Stimulated activated CD4-positive, alpha-beta T cell treated with anti-CD3 and anti-CD28 coated beads, Interleukin-1b, Interleukin-23, amount 100 ng/mL, for 48 hours (primary cell): Measurements from ENCODE around the gene MYOG.

Experiments
- DNase-seq: peaks from one replicate; pipeline ENCODE4 v3.0.0-alpha.2; 2020

Gene MYOG

DNA sequence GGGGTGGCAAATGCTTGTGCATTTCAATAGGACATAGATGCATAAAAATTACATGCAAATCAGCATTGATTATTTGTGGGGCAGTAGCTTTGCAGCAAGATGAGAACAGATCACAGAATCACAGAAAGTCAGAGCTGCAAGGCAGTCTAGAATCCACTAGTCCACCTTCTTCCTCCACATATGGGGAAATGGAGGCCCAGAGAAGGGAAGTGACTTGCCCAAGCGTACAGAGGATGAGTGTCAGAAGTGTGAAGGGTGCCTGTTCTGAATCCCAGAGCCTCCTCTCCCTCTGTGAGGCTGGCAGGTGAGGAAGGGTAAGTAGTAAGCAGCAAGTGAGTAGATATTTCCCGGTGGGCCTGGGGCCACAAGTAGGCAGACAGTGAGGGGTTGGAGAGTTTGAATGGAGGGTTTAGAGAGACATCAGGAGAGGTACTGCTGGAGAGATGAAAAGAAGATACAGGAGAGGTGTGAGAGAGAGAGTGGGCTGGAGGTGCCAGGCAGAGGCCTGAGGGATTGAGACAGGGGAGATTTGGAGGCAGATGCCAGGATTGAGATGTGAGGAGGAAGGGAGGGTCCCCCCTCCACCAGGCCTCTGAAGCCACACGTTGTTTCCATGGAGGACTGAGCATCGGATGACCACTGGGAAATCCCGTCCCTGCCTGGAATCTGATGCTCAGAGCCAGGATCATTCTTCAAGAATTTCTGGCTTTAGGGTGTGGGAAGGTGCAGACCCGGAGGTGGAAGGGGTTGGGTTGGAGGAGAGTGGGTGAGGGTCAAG, 4.8 kb upstream of the MYOG start:
- no peak for DNase-seq

DNA sequence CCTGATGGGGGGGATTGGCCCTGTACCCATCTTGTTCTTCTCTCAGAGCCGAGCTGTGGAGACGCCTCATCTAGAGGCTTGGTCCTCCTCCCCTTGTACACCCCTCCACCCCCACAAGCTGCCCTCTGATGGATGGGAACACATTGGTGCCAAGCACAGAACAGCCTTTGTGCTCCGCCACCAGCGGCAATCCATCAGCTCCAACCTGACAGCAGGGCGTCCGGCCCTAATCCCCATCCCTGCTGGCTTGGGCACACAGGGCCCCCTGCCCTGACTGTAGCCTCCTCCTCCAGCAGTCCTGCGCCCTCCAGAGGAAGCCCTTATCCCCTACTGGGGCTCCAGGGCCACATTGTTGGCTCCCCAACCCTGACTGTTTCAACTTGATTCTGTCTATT, 3.8 kb upstream of the MYOG start:
- DNase-seq, result no peak

DNA sequence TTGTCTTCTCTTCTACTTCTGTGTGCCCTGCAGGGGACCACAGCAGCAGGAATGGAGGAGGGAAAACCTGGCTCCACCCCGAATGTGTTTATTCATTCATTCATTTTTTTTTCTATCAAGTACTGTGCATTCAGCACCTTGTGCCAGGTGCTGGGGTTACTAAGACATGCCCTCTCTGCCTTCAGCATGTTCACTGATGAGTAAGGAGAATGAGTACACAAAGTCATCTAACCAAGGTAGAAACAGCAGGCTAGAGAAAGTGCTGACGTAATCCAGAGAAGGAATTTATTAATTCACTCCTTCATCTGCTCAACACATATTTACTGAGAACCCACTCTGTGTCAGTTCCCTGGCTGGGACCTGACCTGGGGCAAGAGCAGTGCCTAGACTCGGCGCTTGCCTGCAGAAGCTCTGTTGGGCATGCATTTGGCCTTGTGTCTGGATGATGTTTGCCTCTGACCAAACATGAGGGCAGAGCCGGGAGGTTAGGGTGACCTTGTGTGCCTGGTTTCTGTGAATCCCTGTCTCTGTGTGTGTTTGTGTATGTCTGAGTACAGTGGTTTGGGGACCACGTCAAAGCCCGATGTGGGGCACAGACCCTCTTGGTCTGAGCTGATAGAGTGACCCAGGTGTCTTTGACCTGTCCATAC, 3.3 kb upstream of the MYOG start:
- DNase-seq, result no peak

DNA sequence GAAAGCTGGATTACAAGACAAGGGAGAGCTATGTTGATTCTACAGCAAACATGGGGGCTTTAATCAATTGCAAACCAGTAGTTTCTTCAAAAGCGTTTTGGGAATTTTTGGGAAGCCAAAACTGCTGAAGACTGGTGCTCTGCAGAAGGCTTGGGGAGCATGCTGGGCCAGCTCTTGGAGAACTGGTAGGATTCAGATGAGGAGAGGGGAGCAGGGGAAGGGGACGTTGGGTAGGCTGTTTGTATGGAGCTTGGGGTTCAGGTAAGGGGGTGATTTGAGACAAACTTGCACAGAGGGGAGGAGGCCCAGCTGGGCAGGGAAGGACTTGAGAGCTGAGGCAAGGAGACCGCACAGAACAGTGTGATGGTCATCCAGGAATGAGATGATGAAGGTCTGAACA, 2.6 kb upstream of the MYOG start:
- no peak for DNase-seq

DNA sequence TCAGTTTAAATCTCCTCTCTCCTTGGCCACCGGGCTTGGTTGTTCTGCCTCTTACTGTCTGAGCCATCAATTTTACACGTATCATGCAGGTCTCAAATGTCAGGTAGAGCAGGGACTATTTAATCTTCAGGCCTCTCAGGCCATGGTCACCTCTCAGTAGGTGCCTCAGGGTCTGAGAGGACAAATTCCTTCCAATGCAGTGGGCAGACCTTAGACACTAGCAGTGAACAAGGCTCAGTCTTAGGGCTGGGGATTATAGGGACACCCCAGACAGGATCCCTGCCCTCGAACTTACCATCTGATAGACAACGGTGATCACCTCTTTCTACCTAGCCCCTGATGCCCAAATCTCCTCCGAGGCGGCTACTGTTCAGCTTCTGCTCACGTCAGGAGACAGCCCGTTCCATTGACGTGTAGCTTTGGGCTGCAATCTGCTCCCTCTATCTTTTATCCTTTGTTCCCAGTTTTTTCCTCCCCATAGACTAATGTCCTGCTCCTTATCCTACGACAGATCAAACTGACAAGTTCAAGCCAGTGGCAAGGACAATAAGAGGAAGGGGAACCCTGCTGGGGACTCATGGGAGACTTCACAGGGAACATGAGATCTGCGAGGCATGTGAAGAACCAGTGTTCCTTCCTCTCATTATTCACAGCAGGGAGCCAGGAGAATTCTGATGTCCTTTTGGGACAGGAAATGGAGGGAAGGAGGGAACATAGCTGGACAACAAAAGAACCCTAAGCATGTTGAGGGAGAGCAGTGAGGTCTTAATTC, 1.4 kb upstream of the MYOG start:
- no peak for DNase-seq

DNA sequence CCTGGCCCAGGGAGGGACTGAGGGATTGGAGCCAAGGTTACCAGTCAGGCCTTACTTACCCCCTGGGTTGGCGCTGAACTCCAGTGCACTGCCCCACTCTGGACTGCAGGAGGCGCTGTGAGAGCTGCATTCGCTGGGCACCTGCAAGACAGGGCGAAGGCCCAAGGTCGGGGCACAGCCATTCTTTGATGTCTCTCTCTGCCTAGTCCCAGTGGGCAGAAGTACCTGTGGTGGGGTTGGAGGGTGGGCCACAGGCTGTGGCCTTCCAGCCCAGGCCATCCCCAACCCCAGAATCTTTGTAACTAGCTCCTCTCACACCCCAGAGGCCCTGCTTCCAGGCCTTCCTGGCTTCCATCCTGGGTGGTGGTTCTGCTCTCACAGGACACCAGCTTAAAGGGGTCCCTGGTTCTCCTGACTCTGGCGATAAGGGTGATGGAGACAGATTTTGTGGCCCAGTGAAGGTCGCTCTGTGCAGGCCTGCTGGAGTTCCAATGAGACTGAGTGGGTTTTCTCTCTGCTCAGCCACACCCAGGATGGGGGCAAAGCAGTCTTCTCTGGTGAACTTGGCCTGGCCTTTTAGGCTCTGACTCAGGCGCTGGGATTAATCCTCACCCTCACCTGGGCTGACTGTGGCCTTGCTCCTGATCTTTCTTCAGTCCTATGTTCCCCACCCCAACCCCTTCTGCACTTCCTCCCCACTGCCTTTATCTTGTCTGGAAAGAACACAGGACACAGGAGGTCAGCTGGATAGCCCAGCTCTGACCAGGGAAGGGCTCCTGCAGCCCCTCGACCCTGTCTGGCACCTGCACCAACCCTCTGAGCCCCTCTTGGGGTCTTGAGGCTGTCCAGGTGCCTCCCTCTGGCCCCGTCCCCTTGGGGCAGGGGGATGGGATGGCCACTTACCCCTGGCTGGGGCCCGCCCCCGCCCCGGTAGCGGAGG, 954 bp downstream of the MYOG start:
- peak; percentile 42 for DNase-seq

DNA sequence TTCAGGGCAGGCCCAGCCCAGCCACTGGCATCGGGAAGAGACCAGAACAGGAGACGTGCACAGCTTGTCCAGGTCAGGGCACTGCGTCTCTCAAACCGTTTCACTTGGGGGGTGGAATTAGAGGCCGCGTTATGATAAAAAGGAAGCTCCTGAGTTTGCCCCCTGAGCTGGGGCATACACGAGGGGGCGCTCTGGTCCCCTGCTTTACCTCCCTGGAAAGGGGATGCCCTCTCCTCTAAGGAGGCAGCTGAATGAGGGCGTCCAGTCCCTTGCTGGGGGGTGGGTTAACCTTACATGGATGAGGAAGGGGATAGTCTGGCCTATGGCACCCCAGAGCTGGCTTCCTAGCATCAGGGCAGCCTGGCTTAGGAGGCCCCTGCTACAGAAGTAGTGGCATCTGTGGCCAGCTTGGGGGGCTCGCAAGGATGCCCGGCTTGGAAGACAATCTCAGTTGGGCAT, 2.3 kb downstream of the MYOG start:
- no peak for DNase-seq

DNA sequence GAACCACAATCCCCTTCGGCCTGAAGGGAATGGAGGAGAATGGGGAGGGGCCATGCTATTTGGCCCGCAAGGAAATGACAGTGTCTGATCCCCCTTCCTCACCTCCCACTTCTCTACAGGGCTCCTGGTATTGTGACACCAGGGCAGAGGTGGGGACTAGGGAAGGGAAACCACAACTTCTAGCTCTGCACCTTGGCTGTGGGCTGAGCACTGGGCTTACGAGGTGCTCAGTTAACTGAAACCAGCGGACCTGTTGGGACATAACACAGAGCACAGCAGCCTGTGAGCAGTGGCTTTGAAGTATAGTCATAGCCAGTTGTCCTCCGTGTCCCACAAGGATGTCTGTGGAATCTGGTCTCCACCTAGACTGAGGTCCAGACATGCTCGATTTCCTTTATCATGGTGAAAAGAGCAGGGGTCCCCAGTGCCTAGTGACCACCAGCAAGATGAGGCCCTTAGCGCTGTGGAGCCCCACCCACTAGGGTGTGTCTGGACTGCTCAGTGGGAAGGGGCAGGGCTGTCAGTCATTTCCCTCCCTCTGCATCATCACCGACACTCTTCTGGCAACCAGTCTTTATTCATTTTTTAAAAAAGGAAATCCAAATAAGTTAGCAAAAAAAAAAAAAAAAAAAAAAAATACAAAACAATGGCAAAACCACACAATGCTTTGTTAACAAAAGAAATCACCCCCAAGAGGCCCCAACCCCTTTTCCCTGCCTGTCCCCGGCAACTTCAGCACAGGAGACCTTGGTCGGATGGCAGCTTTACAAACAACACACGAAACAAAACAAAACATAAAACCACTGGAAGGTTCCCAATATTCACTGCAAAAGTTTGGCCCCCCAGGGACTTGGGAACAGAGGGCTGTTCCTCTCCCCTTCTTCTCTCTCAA, 3.0 kb downstream of the MYOG start:
- no peak for DNase-seq

DNA sequence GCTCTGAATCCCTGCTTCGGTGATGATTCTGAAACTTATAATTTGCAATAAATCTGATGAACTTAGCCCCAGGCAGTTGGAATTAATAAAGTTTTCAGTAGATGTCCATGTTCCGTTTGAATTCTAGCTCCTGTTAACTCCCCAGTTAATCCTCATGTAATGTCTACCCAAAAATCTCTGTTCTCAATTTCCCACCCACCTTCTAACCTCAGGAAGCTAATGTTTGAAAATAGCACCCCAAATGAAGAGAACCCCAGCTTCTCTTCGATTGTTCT, 3.6 kb downstream of the MYOG start:
- DNase-seq, result no peak

DNA sequence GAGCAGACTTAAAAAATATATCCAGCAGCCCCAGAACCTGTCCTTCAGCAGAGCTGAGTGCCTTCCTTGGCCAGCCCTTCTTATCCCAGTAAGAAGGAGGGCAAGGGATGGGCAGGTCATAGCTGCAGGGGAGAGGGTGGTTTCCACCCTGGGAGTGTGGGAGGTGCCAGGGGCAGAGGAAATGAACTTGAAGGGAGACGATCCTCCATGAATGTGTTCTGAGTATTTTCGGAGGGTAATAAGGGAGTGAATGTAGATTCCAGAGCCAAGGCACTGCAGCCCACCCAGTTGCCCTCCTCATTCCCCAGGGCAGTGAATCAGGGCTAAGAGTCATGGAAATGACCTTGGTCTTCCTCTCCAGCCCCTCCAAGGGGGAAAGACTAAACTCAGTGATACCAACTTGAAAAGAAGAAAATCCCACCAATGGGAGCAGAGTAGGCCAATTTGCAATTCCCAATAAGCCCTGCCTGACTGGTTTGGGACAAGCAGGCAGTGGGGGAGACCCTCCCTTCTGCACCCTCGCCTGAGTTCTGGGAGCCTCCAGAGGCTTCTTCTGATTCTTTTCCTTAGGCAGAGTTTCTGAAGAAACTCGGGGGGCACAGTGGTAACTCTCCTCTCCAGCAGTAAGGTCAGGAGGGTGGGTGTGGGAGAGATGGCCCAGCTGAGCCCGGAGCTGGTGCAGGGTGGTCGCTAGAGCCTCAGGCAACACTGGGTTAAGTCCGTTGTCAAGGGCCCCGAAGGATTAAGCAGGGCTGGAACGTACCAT, 4.2 kb downstream of the MYOG start:
- DNase-seq, result no peak

DNA sequence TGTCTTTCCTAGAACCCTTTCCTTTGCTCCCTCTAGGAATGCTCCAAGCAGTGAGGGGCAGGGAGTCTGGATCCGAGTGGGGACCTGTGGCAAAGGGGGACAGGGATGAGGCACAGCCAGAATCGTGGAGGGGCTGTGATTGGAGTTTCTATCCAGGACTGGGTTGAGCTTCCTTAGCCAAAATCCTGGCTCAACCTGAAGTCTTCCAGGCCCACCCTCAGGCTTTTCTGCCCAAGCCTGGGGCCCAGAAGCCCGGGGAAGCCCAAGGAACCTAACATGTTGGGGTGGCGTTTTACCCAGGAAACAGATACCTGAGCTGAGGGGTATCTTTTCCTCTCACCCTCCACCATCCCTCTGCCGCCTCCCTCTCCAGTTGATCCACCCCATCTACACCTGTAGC, 5.4 kb downstream of the MYOG start:
- DNase-seq, result no peak

DNA sequence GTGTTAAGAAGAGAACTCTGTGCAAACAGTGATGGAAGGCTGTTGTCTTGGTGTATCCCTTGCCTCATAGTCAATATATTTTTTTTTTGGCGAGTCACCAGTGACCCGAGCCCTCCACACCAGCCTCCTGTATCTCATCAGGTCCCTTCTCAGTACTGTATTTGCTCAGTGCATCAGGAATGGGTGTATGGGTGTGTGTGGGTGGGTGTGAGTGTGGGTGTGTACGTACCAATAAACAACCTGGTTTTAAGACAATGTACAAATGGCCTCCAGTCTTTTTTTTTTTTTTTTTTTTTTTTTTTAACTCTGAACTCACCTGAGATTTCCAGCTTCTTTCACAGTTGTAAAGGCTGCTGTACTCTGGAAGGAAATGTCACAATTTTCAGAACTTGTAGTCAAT, 7.3 kb downstream of the MYOG start:
- no peak for DNase-seq

DNA sequence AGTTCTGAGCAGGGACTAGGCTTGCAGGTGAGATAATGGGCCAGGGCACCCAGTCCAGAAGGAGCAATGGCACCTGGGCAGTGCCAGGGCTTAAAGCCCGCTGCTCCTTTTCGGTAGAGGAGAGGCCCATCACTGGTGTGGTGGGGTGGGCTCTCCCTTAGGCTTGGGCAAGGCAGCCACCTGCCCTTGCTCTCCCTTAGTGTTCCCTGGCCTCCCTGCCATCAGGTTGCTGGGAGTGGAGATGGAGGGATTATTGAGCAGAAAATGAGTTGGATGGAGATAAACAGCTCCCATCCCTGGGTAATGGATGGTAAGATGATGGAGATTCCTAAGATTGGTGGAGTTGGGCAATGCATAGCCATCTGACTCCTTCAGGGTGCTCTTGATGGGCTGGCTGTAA, 7.9 kb downstream of the MYOG start:
- no peak for DNase-seq

DNA sequence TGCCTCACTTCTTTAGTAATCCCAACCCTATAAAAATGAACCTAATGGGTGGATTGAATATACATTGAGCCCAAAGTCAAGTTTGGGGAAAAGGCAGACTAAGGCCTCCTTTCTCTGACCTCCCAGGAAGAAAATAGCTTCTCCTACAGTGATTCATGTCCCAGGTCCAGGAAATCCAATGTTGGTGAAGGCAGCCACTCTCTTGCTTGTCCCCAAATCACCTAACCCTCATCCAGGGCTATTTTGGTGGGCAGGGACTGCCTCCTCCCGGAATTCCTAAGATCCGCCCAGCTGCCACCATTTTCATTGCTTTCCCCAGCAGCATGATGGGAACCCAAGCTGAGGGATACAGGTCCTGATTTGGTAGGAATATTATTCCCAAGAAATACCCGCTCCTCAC, 8.4 kb downstream of the MYOG start:
- no peak for DNase-seq

DNA sequence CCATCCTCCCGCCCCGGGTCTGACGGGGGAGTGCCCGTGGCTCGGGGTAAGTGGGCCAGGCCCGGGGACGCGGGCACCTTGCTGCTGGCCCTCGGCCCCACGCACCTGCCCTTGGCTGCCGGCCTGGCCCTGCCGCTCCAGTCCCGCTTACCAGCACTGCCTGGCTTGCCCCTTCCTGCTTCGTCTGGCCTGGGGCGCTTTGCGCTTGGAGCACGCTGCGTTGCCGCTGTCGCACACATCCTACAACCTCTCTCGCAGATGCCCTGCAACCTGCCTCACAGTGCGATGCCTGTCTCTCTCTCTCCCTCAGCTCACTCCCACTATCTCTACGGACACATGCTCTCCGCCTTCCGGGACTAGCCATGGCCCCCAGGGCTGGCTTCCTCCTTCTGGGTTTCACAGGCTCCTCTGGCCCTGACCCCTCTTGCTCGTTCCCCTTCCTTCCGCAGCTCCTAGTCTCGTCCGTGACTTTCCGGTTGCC, 9.7 kb downstream of the MYOG start:
- DNase-seq, result no peak

DNA sequence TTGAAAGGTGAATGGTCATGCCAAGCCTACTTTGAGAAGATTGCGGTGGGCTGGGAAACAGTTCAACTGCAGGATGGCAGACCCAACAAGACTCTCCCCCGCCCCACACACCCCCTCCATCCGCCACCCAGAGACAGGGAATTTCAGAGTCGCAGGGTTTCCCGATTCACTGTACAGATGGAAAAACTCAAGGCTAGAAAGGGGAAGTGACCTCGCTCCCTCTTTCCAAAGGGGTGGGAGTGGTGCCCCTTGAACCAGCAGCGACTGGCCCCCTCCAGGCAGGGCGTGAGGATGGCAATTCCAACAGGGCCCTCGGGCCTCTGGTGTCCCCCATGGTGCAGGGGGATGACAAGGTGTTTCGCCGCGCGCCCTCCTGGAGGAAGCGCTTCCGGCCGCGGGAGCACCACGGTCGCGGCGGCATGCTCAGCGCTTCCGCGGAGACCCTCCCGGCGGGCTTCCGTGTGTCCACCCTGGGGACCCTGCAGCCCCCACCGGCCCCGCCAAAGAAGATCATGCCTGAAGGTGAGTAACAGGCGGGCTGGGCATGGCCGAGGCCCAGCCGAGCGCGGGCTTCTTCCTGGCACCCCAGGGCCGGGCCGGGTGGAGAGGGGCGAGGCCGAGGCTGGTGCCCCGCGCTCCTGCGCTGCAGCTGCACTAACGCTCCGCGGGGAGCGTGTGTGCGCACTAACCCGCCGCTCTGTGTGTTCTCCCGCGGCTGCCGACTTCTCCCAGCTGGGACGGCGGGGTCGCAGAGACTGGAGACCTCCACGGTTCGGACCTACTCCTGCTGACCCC, 10.4 kb downstream of the MYOG start:
- DNase-seq, result no peak

DNA sequence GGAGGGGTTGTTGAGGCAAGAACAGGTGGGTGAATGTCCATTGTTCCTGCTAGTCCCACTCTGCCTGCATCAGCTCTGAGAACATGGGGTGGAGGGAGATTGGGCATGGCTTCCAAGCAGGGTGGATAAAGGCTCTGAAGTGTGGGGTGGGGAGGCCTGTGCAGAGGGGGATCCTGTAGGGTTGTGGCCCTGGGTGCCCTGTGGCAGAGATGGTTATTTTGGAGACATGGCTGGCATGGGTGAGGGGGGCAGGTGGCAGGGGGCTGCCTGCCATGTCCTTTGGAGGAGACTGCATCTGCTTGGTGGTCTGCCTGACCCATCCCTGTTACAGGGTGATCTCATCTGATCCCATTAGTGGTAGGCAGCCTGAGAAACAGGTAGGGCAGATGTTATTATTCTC, 11.2 kb downstream of the MYOG start:
- DNase-seq, result no peak

DNA sequence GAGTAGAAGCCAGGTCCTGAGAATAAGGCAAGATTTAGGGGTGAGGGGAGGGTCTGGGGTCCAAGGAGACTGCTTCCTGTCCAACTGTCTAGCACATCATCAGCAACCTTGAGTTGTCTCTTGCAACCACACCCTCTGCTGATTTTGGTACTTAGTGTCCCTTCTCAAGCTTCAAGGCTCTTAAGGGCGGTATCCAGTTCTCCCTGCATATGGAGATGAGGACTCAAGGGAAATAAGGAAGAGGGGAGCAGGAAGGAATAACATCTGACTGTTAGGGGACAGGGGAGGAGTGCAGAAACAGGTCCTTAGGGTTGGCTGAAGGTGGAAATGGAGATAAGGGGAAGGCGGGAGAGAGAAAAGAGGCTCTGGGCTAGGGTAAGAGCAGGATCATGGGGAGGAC, 12.3 kb downstream of the MYOG start:
- no peak for DNase-seq

DNA sequence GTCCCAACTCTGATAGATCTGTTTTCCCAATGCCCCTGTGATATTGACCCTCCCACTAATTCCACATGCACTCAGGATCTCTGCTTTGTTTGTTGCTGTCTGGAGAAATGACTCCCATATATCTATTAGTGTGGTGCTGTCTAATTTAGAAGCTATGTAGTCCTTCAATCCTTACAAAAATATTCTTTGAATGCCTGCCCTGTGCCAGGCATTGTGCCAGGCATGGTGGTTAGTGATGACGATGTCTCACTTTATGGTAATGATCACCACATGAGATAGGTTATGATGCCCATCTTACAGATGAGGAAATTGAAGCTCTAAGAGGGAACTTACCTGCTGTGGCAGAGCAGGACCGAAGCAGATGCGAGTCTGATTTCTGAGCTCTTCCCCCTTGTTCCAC, 12.9 kb downstream of the MYOG start:
- no peak for DNase-seq

DNA sequence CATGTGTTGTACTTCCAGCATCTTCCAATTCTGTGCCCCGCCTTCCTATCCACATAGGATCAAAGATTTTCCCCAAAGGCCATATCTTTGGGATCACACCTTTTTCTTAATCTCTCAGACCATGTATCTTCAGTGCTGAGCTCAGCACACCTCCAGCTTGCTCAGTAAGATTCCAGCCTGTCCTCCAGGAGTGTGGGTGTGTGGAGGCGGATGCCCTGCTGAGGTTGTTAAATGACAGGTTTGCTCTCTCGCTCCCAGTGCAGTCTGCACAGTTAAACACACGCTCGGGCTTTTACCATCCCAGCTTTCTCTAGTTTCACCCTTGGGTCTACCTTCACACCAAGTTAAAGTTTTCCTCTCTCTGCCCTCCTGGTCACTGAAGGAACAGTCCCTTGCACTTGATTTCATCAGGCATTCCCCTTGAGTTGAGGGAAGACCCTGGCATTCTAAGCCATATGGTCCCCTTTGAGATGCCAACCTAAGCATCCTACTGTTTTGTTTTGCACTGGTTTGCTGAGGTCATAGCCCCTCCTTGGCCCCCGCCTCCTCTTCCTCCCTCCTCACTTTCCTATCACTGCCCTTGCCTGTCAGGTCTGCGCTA, 13.7 kb downstream of the MYOG start:
- DNase-seq, result no peak
